NT2/D1 (cell line): ENCODE data around the gene SMLR1.

Experiments used
- YY1 ChIP-seq: IDR thresholded peaks from 2 replicates; pipeline ENCODE4 v1.6.1; 2011; ENCODE audit not compliant: insufficient read length, insufficient read depth
- ZNF274 ChIP-seq: IDR thresholded peaks from 2 replicates; pipeline ENCODE4 v1.6.1; 2011; ENCODE audit warnings: mild to moderate bottlenecking, low read depth, low read length

- TF ChIP-seq YY1 (no peak), ZNF274 (no peak)
Observed at GRCh38 chr6:130822736-130823135, 4.5 kb upstream of the SMLR1 start.
